Measurements from ENCODE around the gene CPNE5.
A peak's percentile ranks its signal among the peaks of the same experiment; 100 is the strongest.

CPNE5 gene

GRCh38 chr6:36745836-36746235 is 93.4 kb downstream of the CPNE5 start:
- no peaks in the 10 kb centered on the region for H3K36me3 ChIP-seq (ENCODE audit: control insufficient read depth in 1 of 2, insufficient read depth in 2 of 2, low read length in 2 of 2)
- H3K27me3 ChIP-seq (ENCODE audit: control insufficient read depth in 1 of 2, insufficient read depth in 2 of 2, low read length in 2 of 2), result no peaks in the 10 kb centered on the region
- H3K27ac ChIP-seq (ENCODE audit: low read depth, low read length), result no peak overlapping the region
- H3K4me1 ChIP-seq (ENCODE audit: control insufficient read depth in 1 of 2, insufficient read depth in 2 of 2, low read length in 2 of 2), result peaks cover 26 to 29% of the 10 kb centered on the region in 2 donors
- no peak overlapping the region for H3K9ac ChIP-seq (ENCODE audit: low read depth in 1 of 2, low read length in 2 of 2)
- no peaks in the 10 kb centered on the region for H3K9me3 ChIP-seq (ENCODE audit: control insufficient read depth in 1 of 2, low read length in 2 of 2)
- no peak overlapping the region for H3K4me3 ChIP-seq (ENCODE audit: low read depth in 1 of 2, low read length in 2 of 2)

DNA sequence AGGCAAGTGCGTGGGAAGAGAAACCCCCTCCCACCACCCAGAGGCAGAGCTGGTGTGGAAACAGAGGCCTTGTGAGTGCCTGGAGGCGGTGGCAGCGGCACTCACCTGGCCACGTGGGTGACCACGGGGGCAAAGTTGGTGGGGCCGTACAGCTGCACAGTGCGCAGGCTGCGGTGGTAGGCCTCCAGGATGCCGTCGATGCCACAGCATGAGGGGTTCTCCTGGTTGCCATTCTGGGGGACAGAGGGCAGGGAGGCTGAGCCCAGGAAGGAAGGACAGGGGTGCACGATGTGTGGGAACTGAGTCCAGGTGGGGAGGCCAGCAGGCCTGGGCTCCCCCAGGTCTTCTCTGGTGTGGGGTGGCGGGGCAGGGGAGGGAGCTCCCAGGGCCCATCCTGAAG is 94.0 kb downstream of the CPNE5 start:
- H3K4me3 ChIP-seq (ENCODE audit: low read depth in 1 of 2, low read length in 2 of 2), result no peak overlapping the region
- peaks cover 23 to 26% of the 10 kb centered on the region in 2 donors for H3K4me1 ChIP-seq (ENCODE audit: control insufficient read depth in 1 of 2, insufficient read depth in 2 of 2, low read length in 2 of 2)
- H3K9me3 ChIP-seq (ENCODE audit: control insufficient read depth in 1 of 2, low read length in 2 of 2), result no peaks in the 10 kb centered on the region
- H3K9ac ChIP-seq (ENCODE audit: low read depth in 1 of 2, low read length in 2 of 2), result no peak overlapping the region
- H3K36me3 ChIP-seq (ENCODE audit: control insufficient read depth in 1 of 2, insufficient read depth in 2 of 2, low read length in 2 of 2), result no peaks in the 10 kb centered on the region
- H3K27me3 ChIP-seq (ENCODE audit: control insufficient read depth in 1 of 2, insufficient read depth in 2 of 2, low read length in 2 of 2), result no peaks in the 10 kb centered on the region
- no peak overlapping the region for H3K27ac ChIP-seq (ENCODE audit: low read depth, low read length)

DNA sequence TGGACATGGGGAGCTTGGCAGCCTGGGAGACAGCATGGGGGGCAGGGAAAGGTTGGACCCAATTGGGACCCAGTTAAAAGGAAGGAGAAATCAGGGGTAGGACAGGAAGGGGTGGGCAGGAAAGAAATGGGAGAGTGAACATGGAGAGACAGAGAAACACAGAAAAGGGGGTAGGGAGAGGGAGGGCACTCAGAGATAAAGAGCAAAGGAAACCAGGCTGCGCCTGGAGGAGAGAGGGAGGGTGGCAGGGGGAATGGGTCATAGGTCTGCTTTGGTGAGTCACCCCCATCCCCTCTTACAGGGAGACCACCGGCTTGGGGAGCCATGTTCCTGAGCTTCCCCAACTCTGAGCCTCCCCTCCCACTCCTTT is 95.0 kb downstream of the CPNE5 start:
- Histone ChIP-seq H3K4me3 (ENCODE audit: low read depth in 1 of 2, low read length in 2 of 2) (peak overlapping the region in 1 of 2 donors; percentile 14), H3K27ac (ENCODE audit: low read depth, low read length) (no peak overlapping the region), H3K36me3 (ENCODE audit: control insufficient read depth in 1 of 2, insufficient read depth in 2 of 2, low read length in 2 of 2) (no peaks in the 10 kb centered on the region), H3K27me3 (ENCODE audit: control insufficient read depth in 1 of 2, insufficient read depth in 2 of 2, low read length in 2 of 2) (no peaks in the 10 kb centered on the region), H3K9ac (ENCODE audit: low read depth in 1 of 2, low read length in 2 of 2) (peak overlapping the region in 1 of 2 donors; percentile 30), H3K9me3 (ENCODE audit: control insufficient read depth in 1 of 2, low read length in 2 of 2) (no peaks in the 10 kb centered on the region), H3K4me1 (ENCODE audit: control insufficient read depth in 1 of 2, insufficient read depth in 2 of 2, low read length in 2 of 2) (peaks cover 23 to 26% of the 10 kb centered on the region in 2 donors)

DNA sequence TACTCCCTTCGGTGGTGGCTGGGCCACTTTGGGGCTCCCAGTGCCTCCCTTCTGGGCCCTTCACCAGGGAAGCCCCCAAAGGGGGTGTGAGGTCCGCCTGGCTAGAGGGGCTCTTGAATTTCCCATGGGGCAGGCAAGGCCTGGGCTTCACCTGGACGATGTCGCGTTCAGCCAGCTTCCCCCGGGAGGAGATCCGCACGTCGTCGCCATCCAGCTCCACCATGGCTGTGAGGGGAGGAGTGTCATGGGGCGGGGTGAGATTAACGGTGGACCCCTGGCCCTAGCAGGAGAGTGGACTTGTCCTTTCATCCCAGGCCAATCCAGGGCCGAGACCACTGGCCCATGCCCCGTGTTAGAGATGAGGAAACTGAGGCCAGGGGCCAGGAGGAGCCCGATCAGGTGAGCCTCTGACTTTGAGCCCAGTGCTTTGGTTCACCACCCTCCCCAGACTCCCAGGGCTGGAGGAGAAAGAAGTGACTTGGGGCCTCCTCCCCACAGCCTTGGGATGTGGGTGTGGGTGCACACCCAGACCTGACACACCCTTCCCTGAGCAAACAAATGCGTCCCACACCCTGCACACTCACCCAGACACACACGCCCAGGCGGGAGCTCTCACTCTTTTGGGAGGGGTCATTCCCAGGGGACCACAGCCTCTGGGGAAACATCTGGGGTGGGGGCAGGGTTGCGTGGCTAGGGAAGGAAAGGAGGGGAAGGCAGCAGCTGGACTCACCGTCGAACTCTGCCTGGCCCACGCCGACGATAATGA is 95.5 kb downstream of the CPNE5 start:
- Histone ChIP-seq H3K4me3 (ENCODE audit: low read depth in 1 of 2, low read length in 2 of 2) (peak overlapping the region; percentile 14 to 48), H3K27ac (ENCODE audit: low read depth, low read length) (no peak overlapping the region), H3K9me3 (ENCODE audit: control insufficient read depth in 1 of 2, low read length in 2 of 2) (no peaks in the 10 kb centered on the region), H3K36me3 (ENCODE audit: control insufficient read depth in 1 of 2, insufficient read depth in 2 of 2, low read length in 2 of 2) (no peaks in the 10 kb centered on the region), H3K9ac (ENCODE audit: low read depth in 1 of 2, low read length in 2 of 2) (peak overlapping the region; percentile 30 to 37), H3K4me1 (ENCODE audit: control insufficient read depth in 1 of 2, insufficient read depth in 2 of 2, low read length in 2 of 2) (peaks cover 23 to 26% of the 10 kb centered on the region in 2 donors), H3K27me3 (ENCODE audit: control insufficient read depth in 1 of 2, insufficient read depth in 2 of 2, low read length in 2 of 2) (no peaks in the 10 kb centered on the region)

GRCh38 chr6:36743032-36743431 is 96.2 kb downstream of the CPNE5 start:
- no peaks in the 10 kb centered on the region for H3K36me3 ChIP-seq (ENCODE audit: control insufficient read depth in 1 of 2, insufficient read depth in 2 of 2, low read length in 2 of 2)
- H3K4me1 ChIP-seq (ENCODE audit: control insufficient read depth in 1 of 2, insufficient read depth in 2 of 2, low read length in 2 of 2), result peaks cover 23 to 26% of the 10 kb centered on the region in 2 donors
- no peaks in the 10 kb centered on the region for H3K27me3 ChIP-seq (ENCODE audit: control insufficient read depth in 1 of 2, insufficient read depth in 2 of 2, low read length in 2 of 2)
- H3K27ac ChIP-seq (ENCODE audit: low read depth, low read length), result no peak overlapping the region
- H3K9ac ChIP-seq (ENCODE audit: low read depth in 1 of 2, low read length in 2 of 2), result peak overlapping the region in 1 of 2 donors; percentile 37
- H3K4me3 ChIP-seq (ENCODE audit: low read depth in 1 of 2, low read length in 2 of 2), result peak overlapping the region in 1 of 2 donors; percentile 48
- H3K9me3 ChIP-seq (ENCODE audit: control insufficient read depth in 1 of 2, low read length in 2 of 2), result no peaks in the 10 kb centered on the region

- no peak overlapping the region for H3K4me3 ChIP-seq (ENCODE audit: low read depth in 1 of 2, low read length in 2 of 2)
- no peaks in the 10 kb centered on the region for H3K36me3 ChIP-seq (ENCODE audit: control insufficient read depth in 1 of 2, insufficient read depth in 2 of 2, low read length in 2 of 2)
- no peaks in the 10 kb centered on the region for H3K9me3 ChIP-seq (ENCODE audit: control insufficient read depth in 1 of 2, low read length in 2 of 2)
- H3K27me3 ChIP-seq (ENCODE audit: control insufficient read depth in 1 of 2, insufficient read depth in 2 of 2, low read length in 2 of 2), result no peaks in the 10 kb centered on the region
- H3K4me1 ChIP-seq (ENCODE audit: control insufficient read depth in 1 of 2, insufficient read depth in 2 of 2, low read length in 2 of 2), result peaks cover 23 to 26% of the 10 kb centered on the region in 2 donors
- H3K9ac ChIP-seq (ENCODE audit: low read depth in 1 of 2, low read length in 2 of 2), result no peak overlapping the region
- no peak overlapping the region for H3K27ac ChIP-seq (ENCODE audit: low read depth, low read length)
Measured at GRCh38 chr6:36742146-36742545, 97.1 kb downstream of the CPNE5 start.

GRCh38 chr6:36740818-36741179 is 98.4 kb downstream of the CPNE5 start:
- Histone ChIP-seq H3K27me3 (ENCODE audit: control insufficient read depth in 1 of 2, insufficient read depth in 2 of 2, low read length in 2 of 2) (no peaks in the 10 kb centered on the region), H3K9me3 (ENCODE audit: control insufficient read depth in 1 of 2, low read length in 2 of 2) (no peaks in the 10 kb centered on the region), H3K9ac (ENCODE audit: low read depth in 1 of 2, low read length in 2 of 2) (no peak overlapping the region), H3K4me3 (ENCODE audit: low read depth in 1 of 2, low read length in 2 of 2) (no peak overlapping the region), H3K27ac (ENCODE audit: low read depth, low read length) (no peak overlapping the region), H3K4me1 (ENCODE audit: control insufficient read depth in 1 of 2, insufficient read depth in 2 of 2, low read length in 2 of 2) (peaks cover 25 to 26% of the 10 kb centered on the region in 2 donors), H3K36me3 (ENCODE audit: control insufficient read depth in 1 of 2, insufficient read depth in 2 of 2, low read length in 2 of 2) (no peaks in the 10 kb centered on the region)

GRCh38 chr6:36739947-36740817 is 99.1 kb downstream of the CPNE5 start:
- Histone ChIP-seq H3K9me3 (ENCODE audit: control insufficient read depth in 1 of 2, low read length in 2 of 2) (no peaks in the 10 kb centered on the region), H3K9ac (ENCODE audit: low read depth in 1 of 2, low read length in 2 of 2) (no peak overlapping the region), H3K4me3 (ENCODE audit: low read depth in 1 of 2, low read length in 2 of 2) (no peak overlapping the region), H3K4me1 (ENCODE audit: control insufficient read depth in 1 of 2, insufficient read depth in 2 of 2, low read length in 2 of 2) (peaks cover 31% of the 10 kb centered on the region in 2 donors), H3K27me3 (ENCODE audit: control insufficient read depth in 1 of 2, insufficient read depth in 2 of 2, low read length in 2 of 2) (no peaks in the 10 kb centered on the region), H3K36me3 (ENCODE audit: control insufficient read depth in 1 of 2, insufficient read depth in 2 of 2, low read length in 2 of 2) (no peaks in the 10 kb centered on the region), H3K27ac (ENCODE audit: low read depth, low read length) (no peak overlapping the region)

DNA sequence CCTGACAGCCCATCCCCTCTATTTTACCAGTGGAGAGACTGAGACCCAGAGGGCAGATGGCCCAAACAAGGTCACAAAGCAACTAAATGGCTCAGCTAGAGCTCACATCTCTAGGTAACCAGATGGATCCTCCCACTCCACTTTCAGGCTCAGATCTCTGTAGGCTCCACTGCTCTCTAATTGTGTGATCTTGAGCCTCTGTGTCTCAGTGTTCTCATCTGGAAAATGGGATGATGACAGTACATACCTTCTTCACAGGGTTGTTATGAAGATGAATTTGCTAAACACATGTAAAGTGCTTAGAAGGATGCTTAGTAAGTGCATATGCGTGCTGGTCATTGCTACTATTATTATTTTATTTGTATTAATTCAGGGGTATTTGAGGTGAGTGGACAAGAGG is 101.1 kb downstream of the CPNE5 start:
- Histone ChIP-seq H3K27ac (ENCODE audit: low read depth, low read length) (no peak overlapping the region), H3K27me3 (ENCODE audit: control insufficient read depth in 1 of 2, insufficient read depth in 2 of 2, low read length in 2 of 2) (no peaks in the 10 kb centered on the region), H3K4me1 (ENCODE audit: control insufficient read depth in 1 of 2, insufficient read depth in 2 of 2, low read length in 2 of 2) (peaks cover 23 to 26% of the 10 kb centered on the region in 2 donors), H3K9me3 (ENCODE audit: control insufficient read depth in 1 of 2, low read length in 2 of 2) (no peaks in the 10 kb centered on the region), H3K4me3 (ENCODE audit: low read depth in 1 of 2, low read length in 2 of 2) (no peak overlapping the region), H3K9ac (ENCODE audit: low read depth in 1 of 2, low read length in 2 of 2) (no peak overlapping the region), H3K36me3 (ENCODE audit: control insufficient read depth in 1 of 2, insufficient read depth in 2 of 2, low read length in 2 of 2) (no peaks in the 10 kb centered on the region)

- Histone ChIP-seq H3K36me3 (ENCODE audit: control insufficient read depth in 1 of 2, insufficient read depth in 2 of 2, low read length in 2 of 2) (no peaks in the 10 kb centered on the region), H3K4me3 (ENCODE audit: low read depth in 1 of 2, low read length in 2 of 2) (no peak overlapping the region), H3K27ac (ENCODE audit: low read depth, low read length) (no peak overlapping the region), H3K9ac (ENCODE audit: low read depth in 1 of 2, low read length in 2 of 2) (no peak overlapping the region), H3K27me3 (ENCODE audit: control insufficient read depth in 1 of 2, insufficient read depth in 2 of 2, low read length in 2 of 2) (no peaks in the 10 kb centered on the region), H3K9me3 (ENCODE audit: control insufficient read depth in 1 of 2, low read length in 2 of 2) (no peaks in the 10 kb centered on the region), H3K4me1 (ENCODE audit: control insufficient read depth in 1 of 2, insufficient read depth in 2 of 2, low read length in 2 of 2) (peaks cover 16 to 20% of the 10 kb centered on the region in 2 donors)
Measured at GRCh38 chr6:36737043-36737785, 102.0 kb downstream of the CPNE5 start.
